Colonic mucosa (tissue), 4 donors: ENCODE results near the gene C3orf49. TPM values are rescaled to one million over a fixed set of nuclear protein-coding genes. Genes with fewer than 3 reads are reported as not detected.

Experiments used
- DNase-seq: peaks from one replicate; pipeline ENCODE4 v3.0.0-alpha.2; 2020
- H3K27ac ChIP-seq: fragments of 200-600 bp; one replicate; pipeline ENCODE4 v1.8.0; 2021
- H3K27me3 ChIP-seq: fragments of 200-600 bp; one replicate; pipeline ENCODE4 v1.8.0; 2021
- H3K36me3 ChIP-seq: fragments of 200-600 bp; one replicate; pipeline ENCODE4 v1.8.0; 2021
- H3K4me1 ChIP-seq: fragments of 200-600 bp; one replicate; pipeline ENCODE4 v1.8.0; 2021; ENCODE audit warnings: mild to moderate bottlenecking
- H3K4me3 ChIP-seq: fragments of 200-600 bp; one replicate; pipeline ENCODE4 v1.8.0; 2021
- H3K9ac ChIP-seq, 2 donors: one replicate each; pipeline ENCODE4 v1.7.0; 2013; ENCODE audit warnings: control low read depth in 2 of 2, low read depth in 2 of 2, low read length in 2 of 2
- H3K9me3 ChIP-seq: fragments of 200-600 bp; one replicate; pipeline ENCODE4 v1.8.0; 2021
- CTCF ChIP-seq: fragments of 200-600 bp; IDR thresholded peaks from one replicate; pipeline ENCODE4 v1.8.0; 2022; ENCODE audit warnings: antibody characterized with exemption, mild to moderate bottlenecking
- intact Hi-C: fragments of 100-400 bp; cut with DNase I; formaldehyde crosslinking; loops from one replicate; pipeline ENCODE4 v1.14.1; 2022
- total RNA-seq, 2 donors: library from RNA; stranded (reverse); fragmentation: NEBNext Ultra II Directional in 1 of 2; extraction: Animal tissue kit (Norgen Biotek cat#: 25700) in 1 of 2; gene quantifications; one replicate each; pipeline ENCODE4 v1.2.1, GENCODE V29; 2021
- donor health status: healthy.
- donor health status: DM: no; HTN: no; CAD: no.
- donor health status: DM: no; HTN: no; CAD: no.

Gene C3orf49
- total RNA-seq, 2 donors from 2014 or later: not detected

- no peaks in the 10 kb centered on the region for H3K36me3 ChIP-seq
- H3K27ac ChIP-seq: no peak overlapping the region
- H3K9me3 ChIP-seq: no peaks in the 10 kb centered on the region
- no peak overlapping the region for H3K9ac ChIP-seq
- no peak overlapping the region for H3K4me3 ChIP-seq
- intact Hi-C loops: no loop called here
- H3K27me3 ChIP-seq: no peaks in the 10 kb centered on the region
- no peak for DNase-seq
- no peaks in the 10 kb centered on the region for H3K4me1 ChIP-seq
- TF ChIP-seq CTCF: no peak
Observed at GRCh38 chr3:63824309-63824708, 5.2 kb downstream of the C3orf49 start.

DNA sequence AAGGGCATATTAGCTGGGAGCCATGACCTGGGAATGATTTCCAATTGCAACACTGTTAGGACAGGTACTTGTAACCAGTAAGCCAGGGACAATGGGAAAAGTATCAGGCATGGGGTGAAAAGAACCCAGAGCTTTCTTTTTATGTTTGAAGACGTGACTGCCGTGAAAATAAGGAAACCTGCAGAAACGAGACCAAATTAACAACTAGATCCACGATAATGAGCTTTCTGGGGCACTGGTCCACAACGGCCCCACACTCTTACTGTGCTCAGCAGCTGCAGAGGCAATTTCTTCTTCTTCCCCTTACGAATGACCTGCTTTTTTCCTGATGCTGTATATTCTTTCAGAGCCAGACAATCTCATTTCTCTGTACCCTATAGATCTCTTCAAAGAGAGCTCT lies 11.4 kb downstream of the C3orf49 start:
- no peaks in the 10 kb centered on the region for H3K9me3 ChIP-seq
- DNase-seq: no peak
- H3K27ac ChIP-seq: no peak overlapping the region
- no peak for TF ChIP-seq CTCF
- no peak overlapping the region for H3K4me3 ChIP-seq
- intact Hi-C loops: no loop called here
- H3K27me3 ChIP-seq: no peaks in the 10 kb centered on the region
- H3K36me3 ChIP-seq: no peaks in the 10 kb centered on the region
- no peaks in the 10 kb centered on the region for H3K4me1 ChIP-seq
- H3K9ac ChIP-seq: no peak overlapping the region

- no peaks in the 10 kb centered on the region for H3K36me3 ChIP-seq
- no peak for TF ChIP-seq CTCF
- intact Hi-C loops: no loop called here
Observed at GRCh38 chr3:63832395-63832794, 13.3 kb downstream of the C3orf49 start.

DNA sequence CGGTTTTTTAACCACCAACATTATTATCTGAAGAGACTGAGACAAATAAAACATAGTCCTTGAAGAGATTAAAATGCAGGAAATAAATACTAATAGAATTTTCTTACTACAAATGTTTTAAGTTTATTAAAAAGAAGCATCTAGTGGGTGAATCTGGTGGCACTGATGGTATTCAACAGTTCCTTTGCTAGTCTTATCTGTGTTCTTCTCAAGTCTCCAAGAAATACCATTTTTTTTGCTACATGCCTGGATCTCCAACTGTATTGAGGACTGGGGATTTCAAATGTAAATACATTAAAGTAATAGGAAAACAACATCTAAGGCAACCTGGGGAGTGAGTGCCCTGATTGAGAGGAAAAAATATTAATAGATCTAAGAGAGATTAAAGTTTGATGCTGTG lies 22.6 kb downstream of the C3orf49 start:
- Histone ChIP-seq H3K4me3 (no peak overlapping the region), H3K27me3 (no peaks in the 10 kb centered on the region), H3K9ac (no peak overlapping the region), H3K27ac (no peak overlapping the region), H3K36me3 (no peaks in the 10 kb centered on the region), H3K9me3 (no peaks in the 10 kb centered on the region), H3K4me1 (no peaks in the 10 kb centered on the region)
- no peak for DNase-seq
- intact Hi-C loops: no loop called here
- TF ChIP-seq CTCF: no peak

More at GRCh38 chr3:63832395-63832794, 13.3 kb downstream of the C3orf49 start:
- Histone ChIP-seq H3K27ac (no peak overlapping the region), H3K27me3 (no peaks in the 10 kb centered on the region), H3K4me3 (no peak overlapping the region), H3K9ac (no peak overlapping the region), H3K4me1 (no peaks in the 10 kb centered on the region), H3K9me3 (no peaks in the 10 kb centered on the region)
- DNase-seq: no peak

GRCh38 chr3:63842127-63842526 lies 23.0 kb downstream of the C3orf49 start:
- no peak for DNase-seq
- intact Hi-C loops: no loop called here
- TF ChIP-seq CTCF: no peak
- Histone ChIP-seq H3K27me3 (no peaks in the 10 kb centered on the region), H3K36me3 (no peaks in the 10 kb centered on the region), H3K27ac (no peak overlapping the region), H3K4me1 (no peaks in the 10 kb centered on the region), H3K4me3 (no peak overlapping the region), H3K9ac (no peak overlapping the region), H3K9me3 (no peaks in the 10 kb centered on the region)

DNA sequence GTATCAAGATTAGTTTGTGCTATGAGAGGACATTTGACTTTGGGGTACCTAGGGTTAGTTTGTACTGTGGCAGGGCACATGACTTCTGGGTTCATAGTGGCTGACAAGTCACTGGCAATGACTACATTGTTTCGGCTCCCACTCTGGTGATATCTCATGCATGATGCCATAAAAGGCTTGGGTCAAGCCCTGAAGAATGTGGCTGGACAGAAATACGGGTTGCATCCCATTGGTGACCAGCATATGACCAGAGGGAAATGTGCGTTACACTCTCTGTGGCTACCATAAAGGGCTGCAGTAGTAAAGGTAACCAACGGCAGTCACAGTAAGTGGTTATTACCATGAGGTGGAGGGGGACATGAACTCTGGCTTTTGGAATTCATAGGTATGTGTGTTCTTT lies 26.1 kb downstream of the C3orf49 start:
- Histone ChIP-seq H3K9ac (no peak overlapping the region), H3K27ac (no peak overlapping the region), H3K4me1 (no peaks in the 10 kb centered on the region), H3K36me3 (no peaks in the 10 kb centered on the region), H3K9me3 (no peaks in the 10 kb centered on the region), H3K4me3 (no peak overlapping the region), H3K27me3 (no peaks in the 10 kb centered on the region)
- no peak for DNase-seq
- TF ChIP-seq CTCF: no peak
- intact Hi-C loops: no loop called here
